HepG2 (cell line): Measurements from ENCODE around the gene ERBB4.

ENCODE experiments used
- SP5 ChIP-seq: IDR thresholded peaks from 2 replicates; pipeline ENCODE4 v1.6.1; 2016; ENCODE audit warnings: low read depth, borderline replicate concordance
- ZFP1 ChIP-seq: IDR thresholded peaks from 2 replicates; pipeline ENCODE4 v1.6.1; 2016

- no peak for TF ChIP-seq ZFP1 (CRISPR knock-in tag)
- TF ChIP-seq SP5 (CRISPR knock-in tag) = no peak
Observed at GRCh38 chr2:212119591-212119990, 419.0 kb downstream of the ERBB4 start.
